Stimulated activated naive B cell treated with anti-CD40 and anti-IgM and Interleukin-4, amounts not matched to agents 10 μg/mL and 1 μg/mL and 100 μg/mL, for 72 hours (primary cell): ENCODE measurements around the gene ABHD17B.
A peak's percentile ranks its signal among the peaks of the same experiment; 100 is the strongest.
"Not testable (repeated sequence)": the region's sequence is repeated elsewhere in the genome, so short reads cannot be mapped to it uniquely, and the experiment has no call there.

Source experiments
- ATAC-seq, 2 donors: fragments of 150-1000 bp; cut with Tn5 transposase; replicated peaks; 2 replicates each; pipeline ENCODE4 v1.10.0; 2021; ENCODE audit warnings: moderate library complexity in 1 of 2
- DNase-seq: peaks from one replicate; pipeline ENCODE4 v3.0.0; 2021
- H3K27ac Mint-ChIP-seq: one replicate; pipeline ENCODE4 v1.8.0; 2022; ENCODE audit warnings: mild to moderate bottlenecking, mixed read lengths
- H3K27me3 Mint-ChIP-seq, 2 donors: one replicate each; pipeline ENCODE4 v1.8.0; 2022; ENCODE audit warnings: mixed read lengths in 2 of 2
- H3K36me3 Mint-ChIP-seq, 2 donors: one replicate each; pipeline ENCODE4 v1.8.0; 2022; ENCODE audit warnings: mixed read lengths in 2 of 2, mild to moderate bottlenecking in 1 of 2
- H3K4me1 Mint-ChIP-seq, 2 donors: one replicate each; pipeline ENCODE4 v1.8.0; 2022; ENCODE audit warnings: mixed read lengths in 2 of 2, mild to moderate bottlenecking in 1 of 2
- H3K4me3 Mint-ChIP-seq, 2 donors: one replicate each; pipeline ENCODE4 v1.8.0; 2022; ENCODE audit warnings: mild to moderate bottlenecking in 2 of 2, mixed read lengths in 2 of 2, moderate library complexity in 1 of 2
- H3K9me3 Mint-ChIP-seq, 2 donors: one replicate each; pipeline ENCODE4 v1.8.0; 2022; ENCODE audit warnings: mixed read lengths in 2 of 2, mild to moderate bottlenecking in 1 of 2

The ABHD17B gene

GRCh38 chr9:71901695-71902597, 9.0 kb downstream of the ABHD17B start:
- H3K4me3 Mint-ChIP-seq, result peak overlapping the region in 1 of 2 donors; percentile 3
- peaks cover 5 to 16% of the 10 kb centered on the region in 2 donors for H3K36me3 Mint-ChIP-seq
- H3K9me3 Mint-ChIP-seq, result peaks cover 0 to 1% of the 10 kb centered on the region in 2 donors
- ATAC-seq (peak; percentile 20 to 45), DNase-seq (no peak)
- H3K4me1 Mint-ChIP-seq, result peaks cover 34 to 84% of the 10 kb centered on the region in 2 donors
- H3K27ac Mint-ChIP-seq, result peak overlapping the region; percentile 31
- no peaks in the 10 kb centered on the region for H3K27me3 Mint-ChIP-seq

GRCh38 chr9:71898756-71899155, 12.2 kb downstream of the ABHD17B start:
- not testable (repeated sequence) for H3K27ac Mint-ChIP-seq, H3K36me3 Mint-ChIP-seq, H3K9me3 Mint-ChIP-seq, H3K4me3 Mint-ChIP-seq, ATAC-seq, H3K27me3 Mint-ChIP-seq, DNase-seq
- H3K4me1 Mint-ChIP-seq, result peaks cover 38 to 90% of the 10 kb centered on the region in 2 donors

- H3K36me3 Mint-ChIP-seq, result peaks cover 6 to 15% of the 10 kb centered on the region in 2 donors
- H3K27me3 Mint-ChIP-seq, result no peaks in the 10 kb centered on the region
- peak overlapping the region in 1 of 2 donors; percentile 2 for H3K4me3 Mint-ChIP-seq
- DNase-seq (no peak), ATAC-seq (peak; percentile 75 to 76)
- H3K9me3 Mint-ChIP-seq, result peaks cover 3 to 4% of the 10 kb centered on the region in 2 donors
- no peak overlapping the region for H3K27ac Mint-ChIP-seq
- peaks cover 44 to 89% of the 10 kb centered on the region in 2 donors for H3K4me1 Mint-ChIP-seq
Observed at GRCh38 chr9:71897577-71897976, 13.4 kb downstream of the ABHD17B start.

- no peaks in the 10 kb centered on the region for H3K27me3 Mint-ChIP-seq
- ATAC-seq (no peak), DNase-seq (no peak)
- peak overlapping the region; percentile 76 for H3K27ac Mint-ChIP-seq
- H3K36me3 Mint-ChIP-seq, result peaks cover 6 to 15% of the 10 kb centered on the region in 2 donors
- peaks cover 3 to 4% of the 10 kb centered on the region in 2 donors for H3K9me3 Mint-ChIP-seq
- peaks cover 39 to 82% of the 10 kb centered on the region in 2 donors for H3K4me1 Mint-ChIP-seq
- no peak overlapping the region for H3K4me3 Mint-ChIP-seq
Observed at GRCh38 chr9:71896761-71897160, 14.2 kb downstream of the ABHD17B start.

DNA sequence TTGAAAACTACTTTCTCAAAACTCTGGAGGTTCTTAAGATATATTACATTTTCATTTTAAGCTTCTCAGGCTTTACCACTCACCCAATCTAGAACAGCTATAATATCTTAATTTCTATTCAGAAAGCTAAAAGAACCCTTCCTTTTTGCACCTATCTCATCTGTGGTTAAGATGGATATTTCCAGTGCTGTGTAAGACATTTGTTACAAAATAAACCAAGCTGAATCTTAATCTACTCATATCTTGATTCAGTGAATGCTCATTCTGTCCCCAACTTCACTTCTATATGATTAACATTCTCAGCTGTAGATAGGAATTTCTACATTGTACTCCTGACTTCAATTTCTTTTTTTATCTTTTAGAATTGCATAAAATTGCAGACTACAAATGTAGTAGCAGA, 15.0 kb downstream of the ABHD17B start:
- no peak overlapping the region for H3K27ac Mint-ChIP-seq
- H3K4me3 Mint-ChIP-seq, result no peak overlapping the region
- no peak for ATAC-seq
- H3K27me3 Mint-ChIP-seq, result no peaks in the 10 kb centered on the region
- H3K9me3 Mint-ChIP-seq, result peaks cover 3 to 4% of the 10 kb centered on the region in 2 donors
- peaks cover 7 to 19% of the 10 kb centered on the region in 2 donors for H3K36me3 Mint-ChIP-seq
- DNase-seq, result no peak
- H3K4me1 Mint-ChIP-seq, result peaks cover 41 to 82% of the 10 kb centered on the region in 2 donors

GRCh38 chr9:71895117-71895516, 15.9 kb downstream of the ABHD17B start:
- no peak overlapping the region for H3K27ac Mint-ChIP-seq
- DNase-seq (no peak), ATAC-seq (no peak)
- H3K4me3 Mint-ChIP-seq, result no peak overlapping the region
- peaks cover 39 to 74% of the 10 kb centered on the region in 2 donors for H3K4me1 Mint-ChIP-seq
- H3K9me3 Mint-ChIP-seq, result peaks cover 3 to 4% of the 10 kb centered on the region in 2 donors
- H3K27me3 Mint-ChIP-seq, result no peaks in the 10 kb centered on the region
- peaks cover 7 to 19% of the 10 kb centered on the region in 2 donors for H3K36me3 Mint-ChIP-seq

DNA sequence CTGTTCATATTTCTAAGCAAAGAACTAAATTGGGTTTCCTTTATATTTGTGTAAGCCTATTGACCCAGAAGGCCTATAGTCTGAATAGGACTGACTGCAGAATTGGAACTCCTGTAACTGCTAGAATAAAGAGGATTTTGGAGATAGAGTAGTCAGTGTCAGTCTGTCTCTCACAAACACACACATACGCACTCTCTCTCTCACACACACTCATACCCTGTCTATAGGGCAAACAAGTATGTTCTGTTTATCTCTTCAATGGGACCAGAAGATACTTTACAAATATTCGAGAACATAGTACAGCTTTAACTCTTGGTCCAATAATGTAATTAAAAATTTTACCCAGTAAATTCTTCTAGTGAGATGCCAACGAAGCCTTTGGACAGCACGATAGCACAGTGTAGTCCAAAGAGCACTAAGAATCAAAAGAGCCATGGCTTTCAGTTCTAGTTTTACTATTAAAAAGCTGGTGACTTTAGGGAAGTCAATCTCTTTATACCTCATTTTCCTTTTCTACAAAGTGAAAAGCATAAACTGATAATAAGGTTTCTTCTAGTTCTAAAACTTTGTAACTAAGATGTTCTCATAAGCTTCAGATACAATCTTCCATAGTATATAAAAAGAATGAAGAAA, 19.3 kb downstream of the ABHD17B start:
- Mint-ChIP-seq H3K27me3 (no peaks in the 10 kb centered on the region), H3K27ac (peak overlapping the region; percentile 21), H3K4me1 (peaks cover 37 to 66% of the 10 kb centered on the region in 2 donors), H3K36me3 (peaks cover 9 to 27% of the 10 kb centered on the region in 2 donors), H3K9me3 (peaks cover 1 to 4% of the 10 kb centered on the region in 2 donors), H3K4me3 (peak overlapping the region; percentile 26 to 38)
- ATAC-seq, result peak; percentile 83 to 90
- DNase-seq, result no peak

DNA sequence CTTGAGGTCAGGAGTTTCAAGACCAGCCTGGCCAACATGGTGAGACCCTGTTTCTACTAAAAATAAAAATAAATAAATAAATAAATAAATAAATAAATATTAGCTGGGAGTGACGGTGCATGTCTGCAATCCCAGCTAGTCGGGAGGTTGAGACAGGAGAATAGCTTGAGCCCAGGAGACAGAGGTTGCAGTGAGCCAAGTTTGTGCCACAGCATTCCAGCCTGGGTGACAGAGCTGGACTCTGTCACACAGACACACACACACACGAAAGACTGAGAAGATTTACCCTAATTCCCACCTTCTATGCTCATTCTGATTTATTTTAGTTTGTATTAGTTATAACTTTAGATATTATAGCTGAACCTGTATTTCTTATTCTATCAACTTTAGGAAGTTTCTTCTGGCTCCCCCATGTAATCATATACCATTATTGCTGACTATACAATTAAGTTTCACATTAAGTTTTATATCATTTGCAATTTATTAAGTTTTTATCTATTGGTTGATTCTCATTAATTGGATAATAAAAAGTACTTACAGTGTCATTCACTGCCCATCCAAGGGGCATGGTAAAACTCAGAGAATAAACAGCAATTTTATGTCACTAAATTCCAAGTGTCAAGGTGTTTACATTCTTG, 20.8 kb downstream of the ABHD17B start:
- no peak overlapping the region for H3K27ac Mint-ChIP-seq

GRCh38 chr9:71887362-71887761, 23.6 kb downstream of the ABHD17B start:
- no peak for ATAC-seq
- Mint-ChIP-seq H3K27me3 (no peaks in the 10 kb centered on the region), H3K9me3 (peaks cover 10 to 11% of the 10 kb centered on the region in 2 donors), H3K4me3 (peak overlapping the region; percentile 2 to 6), H3K4me1 (peaks cover 27 to 39% of the 10 kb centered on the region in 2 donors), H3K27ac (peak overlapping the region; percentile 42), H3K36me3 (peaks cover 28 to 48% of the 10 kb centered on the region in 2 donors)
- DNase-seq, result no peak

More for the DNA sequence above, 20.8 kb downstream of the ABHD17B start:
- Mint-ChIP-seq H3K4me1 (peaks cover 35 to 58% of the 10 kb centered on the region in 2 donors), H3K9me3 (peaks cover 1 to 4% of the 10 kb centered on the region in 2 donors), H3K36me3 (peaks cover 9 to 30% of the 10 kb centered on the region in 2 donors), H3K27me3 (no peaks in the 10 kb centered on the region), H3K4me3 (no peak overlapping the region)
- no peak for ATAC-seq
- no peak for DNase-seq

- Mint-ChIP-seq H3K36me3 (peaks cover 36 to 56% of the 10 kb centered on the region in 2 donors), H3K9me3 (peaks cover 10 to 15% of the 10 kb centered on the region in 2 donors), H3K4me1 (peaks cover 25 to 38% of the 10 kb centered on the region in 2 donors), H3K4me3 (peak overlapping the region in 1 of 2 donors; percentile 30), H3K27ac (peak overlapping the region; percentile 51), H3K27me3 (no peaks in the 10 kb centered on the region)
- no peak for ATAC-seq
- no peak for DNase-seq
Observed at GRCh38 chr9:71886541-71886940, 24.5 kb downstream of the ABHD17B start.

GRCh38 chr9:71886015-71886414, 25.0 kb downstream of the ABHD17B start:
- no peak overlapping the region for H3K4me3 Mint-ChIP-seq
- no peak overlapping the region for H3K27ac Mint-ChIP-seq
- DNase-seq, result no peak
- ATAC-seq, result peak; percentile 25 to 38
- no peaks in the 10 kb centered on the region for H3K27me3 Mint-ChIP-seq
- H3K4me1 Mint-ChIP-seq, result peaks cover 22 to 38% of the 10 kb centered on the region in 2 donors
- peaks cover 11 to 19% of the 10 kb centered on the region in 2 donors for H3K9me3 Mint-ChIP-seq
- peaks cover 40 to 57% of the 10 kb centered on the region in 2 donors for H3K36me3 Mint-ChIP-seq

GRCh38 chr9:71885467-71885866, 25.5 kb downstream of the ABHD17B start:
- peak; percentile 61 to 74 for ATAC-seq
- DNase-seq, result no peak
- Mint-ChIP-seq H3K9me3 (peaks cover 15 to 22% of the 10 kb centered on the region in 2 donors), H3K36me3 (peaks cover 42 to 61% of the 10 kb centered on the region in 2 donors), H3K27ac (peak overlapping the region; percentile 52), H3K4me3 (no peak overlapping the region), H3K4me1 (peaks cover 22 to 42% of the 10 kb centered on the region in 2 donors), H3K27me3 (no peaks in the 10 kb centered on the region)

- no peaks in the 10 kb centered on the region for H3K27me3 Mint-ChIP-seq
- ATAC-seq (no peak), DNase-seq (no peak)
- H3K9me3 Mint-ChIP-seq, result peaks cover 24 to 27% of the 10 kb centered on the region in 2 donors
- no peak overlapping the region for H3K4me3 Mint-ChIP-seq
- H3K4me1 Mint-ChIP-seq, result peaks cover 22 to 33% of the 10 kb centered on the region in 2 donors
- H3K36me3 Mint-ChIP-seq, result peaks cover 49 to 64% of the 10 kb centered on the region in 2 donors
- no peak overlapping the region for H3K27ac Mint-ChIP-seq
Observed at GRCh38 chr9:71884005-71884404, 27.0 kb downstream of the ABHD17B start.

- Mint-ChIP-seq H3K27ac (no peak overlapping the region), H3K4me3 (no peak overlapping the region), H3K4me1 (peaks cover 14 to 20% of the 10 kb centered on the region in 2 donors), H3K27me3 (no peaks in the 10 kb centered on the region), H3K9me3 (peaks cover 29 to 30% of the 10 kb centered on the region in 2 donors), H3K36me3 (peaks cover 54 to 76% of the 10 kb centered on the region in 2 donors)
- no peak for ATAC-seq
- DNase-seq, result no peak
Observed at GRCh38 chr9:71879644-71880174, 31.3 kb downstream of the ABHD17B start.
